ENCODE results near the gene RNF217.
"Not testable (repeated sequence)": the region's sequence is repeated elsewhere in the genome, so short reads cannot be mapped to it uniquely, and the experiment has no call there.

RNF217 gene

DNA sequence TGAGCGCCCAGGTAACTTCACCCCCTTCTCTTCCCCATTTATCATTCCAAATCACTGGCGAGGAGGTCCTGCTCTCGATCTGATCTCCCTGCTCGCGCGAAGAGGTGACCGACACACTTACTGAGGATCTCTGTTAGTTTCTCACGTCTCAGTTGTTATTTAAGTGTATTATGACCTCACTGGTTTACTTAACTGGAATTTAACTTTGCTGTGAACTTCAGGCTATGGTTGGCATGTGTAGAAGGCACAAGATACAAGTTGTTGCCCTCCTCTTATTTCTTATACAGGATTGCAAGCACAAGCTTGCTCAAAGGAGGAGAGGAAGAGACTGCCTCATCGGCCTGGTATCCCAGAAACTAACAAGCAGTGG lies 1.2 kb downstream of the RNF217 start:
- DNase-seq: no peak

GRCh38 chr6:124963831-124964763 lies 1.9 kb downstream of the RNF217 start:
- DNase-seq: no peak

DNA sequence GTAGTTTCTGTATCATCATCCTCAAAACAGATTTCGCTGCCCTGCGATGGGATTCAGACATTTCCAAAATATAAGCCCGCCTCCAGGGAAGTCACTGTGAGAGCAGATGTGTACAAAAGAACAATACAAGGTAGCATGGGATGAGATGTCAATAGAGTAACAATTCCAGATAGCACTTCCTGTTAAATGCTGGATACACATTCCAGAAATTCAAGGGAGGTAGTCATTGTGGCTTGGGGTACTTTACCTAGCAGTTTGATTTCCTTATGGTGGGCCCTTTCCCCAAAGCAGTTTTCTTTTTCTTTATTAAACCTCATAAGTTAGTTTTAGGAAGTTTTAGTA lies 2.5 kb downstream of the RNF217 start:
- no peak for DNase-seq

DNA sequence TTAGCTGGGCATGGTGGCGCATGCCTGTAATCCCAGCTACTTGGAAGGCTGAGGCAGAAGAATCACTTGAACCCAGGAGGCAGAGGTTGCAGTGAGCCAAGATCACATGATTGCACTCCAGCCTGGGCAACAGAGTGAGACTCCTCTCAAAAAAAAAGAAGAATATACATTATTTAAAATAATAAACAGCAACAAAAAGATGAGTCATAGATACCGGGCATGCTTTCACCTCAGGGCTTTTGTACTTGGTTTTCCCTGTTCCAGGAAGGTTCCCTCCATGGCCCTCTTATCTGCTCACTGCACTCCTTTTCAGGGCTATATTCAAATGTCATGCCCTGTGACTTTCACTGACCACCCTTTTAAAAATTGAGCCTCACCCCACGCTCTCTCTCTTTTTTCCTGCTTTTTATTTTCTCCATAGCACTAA lies 3.2 kb downstream of the RNF217 start:
- not testable (repeated sequence) for DNase-seq

GRCh38 chr6:124967444-124967843 lies 5.2 kb downstream of the RNF217 start:
- DNase-seq: no peak

DNA sequence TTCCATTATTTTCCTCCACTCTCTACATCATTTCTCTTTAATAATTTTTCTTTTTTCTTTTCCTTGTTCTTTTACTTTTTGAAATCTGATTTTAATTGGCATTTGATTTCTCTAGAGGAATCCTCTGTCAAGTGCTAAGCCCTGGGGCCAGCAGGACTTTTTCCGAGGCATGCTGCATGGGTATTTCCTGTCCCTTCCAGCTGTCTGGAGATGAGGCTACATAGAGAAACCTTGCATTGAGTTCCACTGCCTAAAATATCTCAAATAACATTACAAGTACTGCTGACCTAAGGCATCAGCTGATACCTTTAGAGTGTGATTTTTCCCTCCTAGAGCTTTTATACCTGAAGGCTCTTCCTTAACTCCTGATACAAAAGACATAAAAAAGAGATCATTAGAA lies 6.2 kb downstream of the RNF217 start:
- no peak for DNase-seq

- DNase-seq: no peak
Observed at GRCh38 chr6:124970243-124970642, 8.0 kb downstream of the RNF217 start.

GRCh38 chr6:124970763-124971162 lies 8.5 kb downstream of the RNF217 start:
- no peak for DNase-seq

DNA sequence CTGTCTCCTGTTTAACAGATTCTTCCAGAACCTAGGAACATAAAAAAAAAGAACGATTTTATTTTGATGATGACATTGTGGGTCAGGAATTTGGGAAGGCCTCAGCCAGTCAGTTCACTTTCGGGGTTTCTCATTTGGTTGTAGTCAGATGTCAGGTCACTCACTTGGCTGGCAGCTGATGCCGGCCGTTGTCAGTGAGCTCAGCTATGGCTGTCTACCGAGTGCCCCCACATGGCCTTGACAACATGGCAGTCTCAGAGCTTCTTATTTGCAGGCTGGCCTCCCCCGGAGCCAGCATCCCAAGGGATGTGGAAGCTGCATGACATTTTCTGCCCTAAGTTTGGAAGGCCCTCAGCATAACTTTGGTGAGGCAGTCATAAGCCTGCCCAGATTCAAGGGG lies 11.5 kb downstream of the RNF217 start:
- no peak for DNase-seq

GRCh38 chr6:124974771-124975377 lies 12.6 kb downstream of the RNF217 start:
- DNase-seq: no peak

DNA sequence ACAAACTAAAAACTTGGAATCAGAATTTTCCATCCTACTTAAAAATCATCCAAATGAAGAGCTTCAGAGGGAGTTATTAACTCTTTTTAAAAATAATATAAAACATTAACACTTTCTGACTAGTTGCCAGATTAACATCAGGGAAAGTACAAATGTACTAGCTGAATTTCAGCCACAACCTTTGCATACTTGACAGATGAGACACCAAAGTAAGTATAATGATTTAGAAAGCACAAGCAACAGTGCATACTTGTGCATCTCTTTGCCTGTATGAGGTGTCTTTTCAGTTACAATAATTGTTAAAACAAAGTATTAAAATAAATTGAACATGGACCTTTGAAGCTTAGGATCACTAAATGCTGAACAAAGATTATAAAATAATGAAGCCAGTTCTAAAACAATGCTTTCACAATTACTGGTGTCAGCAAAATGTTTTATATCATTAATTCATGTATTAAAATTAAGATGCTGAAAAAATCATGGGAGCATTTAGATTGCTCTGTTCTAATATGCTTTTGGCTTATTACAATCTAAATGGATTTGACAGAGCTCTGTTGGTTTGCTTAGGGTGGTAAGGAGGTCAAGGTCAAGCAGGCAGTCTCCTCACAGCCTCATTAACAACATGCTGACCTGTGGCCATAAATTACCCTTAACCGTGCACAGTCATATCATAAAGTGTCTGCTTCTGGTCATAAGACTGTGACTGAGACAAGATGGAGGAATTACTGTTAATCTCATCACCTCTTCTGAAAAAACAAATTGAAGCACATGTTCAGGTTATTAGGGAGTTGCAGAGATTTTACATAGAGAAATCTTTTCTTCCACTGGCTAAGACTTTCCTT lies 15.1 kb downstream of the RNF217 start:
- no peak for DNase-seq

- no peak for DNase-seq
Observed at GRCh38 chr6:124978451-124979293, 16.4 kb downstream of the RNF217 start.

GRCh38 chr6:124979294-124979678 lies 17.0 kb downstream of the RNF217 start:
- DNase-seq: no peak

- no peak for DNase-seq
Observed at GRCh38 chr6:124982669-124983068, 20.4 kb downstream of the RNF217 start.

DNA sequence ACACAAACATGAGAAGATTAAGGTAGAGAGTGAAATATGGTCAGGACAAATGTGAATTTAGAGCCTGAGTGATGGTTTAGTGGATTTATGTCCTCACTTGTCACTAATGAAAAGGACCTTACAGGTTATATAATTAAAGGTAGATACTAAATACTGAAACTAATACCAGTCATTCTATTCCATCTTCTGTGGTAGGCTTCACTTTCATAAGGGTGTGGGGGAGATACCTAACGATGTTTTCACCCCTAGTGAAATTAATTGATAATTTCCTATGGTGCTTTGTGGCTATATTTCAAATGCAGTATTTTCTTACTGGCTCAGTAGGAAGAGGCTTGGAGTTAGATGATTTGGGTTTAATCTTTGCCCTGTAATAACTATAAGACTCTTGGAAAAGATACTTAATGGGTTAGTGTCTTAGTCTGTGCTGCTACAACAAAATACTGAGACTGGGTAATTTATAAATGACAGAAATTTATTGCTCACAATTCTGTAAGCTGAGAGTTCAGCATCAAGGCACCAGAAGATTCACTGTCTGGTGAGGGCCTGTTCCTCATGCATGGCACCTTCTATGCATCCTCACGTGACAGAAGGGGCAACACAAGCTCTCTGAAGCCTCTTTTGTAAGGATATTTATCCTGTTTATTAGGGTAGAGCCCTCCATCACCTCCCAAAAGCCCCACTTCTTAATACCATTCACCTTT lies 21.3 kb downstream of the RNF217 start:
- DNase-seq: no peak

- no peak for DNase-seq
Observed at GRCh38 chr6:124984668-124985338, 22.6 kb downstream of the RNF217 start.

- no peak for DNase-seq
Observed at GRCh38 chr6:124986164-124986563, 23.9 kb downstream of the RNF217 start.

DNA sequence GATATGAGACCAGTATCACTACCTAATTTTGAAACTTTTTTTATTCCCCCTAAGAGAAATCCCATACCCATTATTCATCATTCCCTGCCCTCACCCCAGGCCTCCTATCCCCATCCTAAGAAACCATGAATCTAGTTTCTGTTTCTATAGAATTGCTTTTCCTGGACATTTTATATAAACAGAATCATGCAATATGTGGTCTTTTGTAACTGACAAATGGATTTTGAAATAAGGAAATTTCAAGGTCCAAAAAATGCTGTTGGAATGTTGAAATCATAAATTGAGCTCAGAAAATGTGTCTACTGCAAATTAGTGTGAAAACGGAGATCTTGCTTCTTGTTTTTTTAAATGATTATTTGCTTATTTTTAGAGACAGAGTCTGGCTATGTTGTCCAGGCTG lies 25.1 kb downstream of the RNF217 start:
- no peak for DNase-seq

DNA sequence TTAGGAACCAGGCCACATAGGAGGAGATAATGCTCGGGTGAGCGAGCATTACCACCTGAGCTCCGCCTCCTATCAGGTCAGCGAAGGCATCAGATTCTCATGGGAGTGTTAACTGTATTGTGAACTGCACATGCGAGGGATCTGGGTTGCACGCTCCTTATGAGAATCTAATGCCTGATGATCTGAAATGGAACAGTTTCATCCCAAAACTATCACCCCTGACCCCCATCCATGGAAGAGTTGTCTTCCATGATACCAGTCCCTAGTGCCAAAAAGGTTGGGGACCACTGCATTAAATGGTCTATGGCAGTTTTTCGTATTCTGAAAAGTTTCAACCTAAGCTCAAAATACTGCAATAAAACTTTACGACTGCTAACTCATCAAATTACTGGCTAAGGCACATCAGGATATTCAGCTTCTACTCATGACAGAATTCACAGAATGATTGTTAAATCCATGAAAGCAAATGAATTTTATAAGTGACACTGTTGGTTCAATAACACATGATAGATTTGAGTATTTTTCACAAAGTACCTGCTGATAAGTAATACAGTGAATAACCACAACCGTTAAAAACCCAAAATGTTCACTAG lies 25.9 kb downstream of the RNF217 start:
- no peak for DNase-seq

DNA sequence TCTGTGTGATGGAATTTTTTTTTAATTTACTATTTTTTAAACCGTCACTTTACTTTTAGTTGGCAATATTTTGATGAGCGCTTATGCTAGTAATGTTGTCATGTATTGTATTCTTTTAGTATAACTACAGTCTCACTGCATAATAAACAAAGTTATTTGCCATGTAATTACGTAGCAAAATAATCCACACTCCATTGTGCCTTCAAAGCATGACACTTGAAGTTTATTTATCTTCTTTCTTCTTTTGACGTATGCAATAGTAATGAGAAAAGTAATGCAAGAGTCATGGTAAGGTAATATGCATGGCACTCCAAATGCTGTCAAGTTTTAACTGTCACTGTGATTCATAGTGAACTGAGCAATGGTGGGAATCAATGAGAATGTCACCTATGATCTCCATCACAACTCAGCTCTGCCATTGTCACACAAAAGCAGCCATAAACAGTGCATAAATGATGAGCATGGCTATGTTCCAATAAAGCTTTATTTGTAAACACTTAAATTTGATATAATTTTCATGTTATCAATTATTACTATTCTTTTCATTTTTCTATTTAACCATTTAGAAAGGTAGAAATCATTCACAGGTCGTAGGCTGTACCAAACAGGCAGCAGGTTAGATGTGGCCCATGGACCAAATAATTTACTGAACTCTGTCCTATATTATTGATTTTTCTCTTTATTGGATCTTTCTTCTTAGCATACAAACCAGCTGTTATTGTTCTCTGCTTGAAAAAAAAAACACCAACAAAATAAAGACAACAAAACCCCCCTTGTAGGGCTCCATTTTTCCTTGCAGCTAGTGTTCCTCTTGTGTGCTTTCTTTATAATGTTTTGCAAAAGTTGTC lies 27.1 kb downstream of the RNF217 start:
- no peak for DNase-seq

Data from CD4-positive, alpha-beta T cell treated with Interleukin-4 for 1 hour (primary cell).